ENCODE measurements around the gene ASPN. TPM values are rescaled to one million over a fixed set of nuclear protein-coding genes. Genes with fewer than 3 reads are reported as not detected.

ASPN gene
- polyA plus RNA-seq, result 0.35 and 0.80 TPM in 2 replicates
- polyA minus RNA-seq, result not detected in 2 replicates

DNA sequence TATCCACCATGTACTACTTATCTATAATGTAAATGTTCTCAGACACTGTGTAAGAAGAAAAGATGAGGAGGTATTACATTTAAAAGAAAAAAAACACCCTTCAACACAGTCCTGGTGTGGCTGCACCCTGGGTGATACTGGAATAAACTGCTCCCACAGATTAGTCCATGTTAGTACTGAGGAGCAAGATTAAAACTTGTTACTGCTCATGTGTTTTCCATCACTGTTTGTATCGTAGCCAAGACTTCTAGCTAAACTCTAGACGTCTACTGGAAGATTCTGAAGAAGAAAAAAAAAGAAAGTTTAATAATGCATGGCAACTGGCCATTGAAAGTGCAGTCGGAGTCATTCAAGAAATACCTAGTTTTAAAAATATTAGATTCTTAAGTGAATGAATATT, at the start of gene ASPN:
ASPN (minus strand) TSS at position 178 of the 400 bp plus-strand sequence.
- H3K4me3 ChIP-seq (ENCODE audit: low read length), result no peak within 1 kb of the TSS
- no peak within 1 kb of the TSS for H2AFZ ChIP-seq (ENCODE audit: low read depth, low read length)
- no peaks in the 10 kb centered on the region for H3K27me3 ChIP-seq (ENCODE audit: insufficient read depth, low read depth, low read length)
- H3K9me3 ChIP-seq (ENCODE audit: low read length), result no peaks in the 10 kb centered on the region
- no peaks in the 10 kb centered on the region for H3K9me2 ChIP-seq (ENCODE audit: insufficient read depth, low read length)
- no peaks in the 10 kb centered on the region for H3K79me2 ChIP-seq (replicated peaks; ENCODE audit: insufficient read depth, low read length)
- no peaks in the 10 kb centered on the region for H3K36me3 ChIP-seq (ENCODE audit: insufficient read depth, low read length)
- H3F3A ChIP-seq (ENCODE audit: insufficient read depth, low read length, poor library complexity, severe bottlenecking), result no peaks in the 10 kb centered on the region
- H3K4me2 ChIP-seq (ENCODE audit: low read length), result no peak within 1 kb of the TSS
- TF ChIP-seq CTCF (IDR thresholded peaks at IDR 0.05; ENCODE audit: poor library complexity, severe bottlenecking) (no peak), MXI1 (conservative IDR thresholded peaks at IDR 0.05; ENCODE audit: poor library complexity, severe bottlenecking) (no peak), SMC3 (conservative IDR thresholded peaks at IDR 0.05; ENCODE audit: poor library complexity) (no peak)
- no peak within 1 kb of the TSS for H3K9ac ChIP-seq (ENCODE audit: low read length)
- H3K27ac ChIP-seq (ENCODE audit: low read length), result no peak within 1 kb of the TSS
- H4K20me1 ChIP-seq (ENCODE audit: insufficient read depth), result no peaks in the 10 kb centered on the region

- no peak overlapping the region for H2AFZ ChIP-seq (ENCODE audit: low read depth, low read length)
- H3K4me2 ChIP-seq (ENCODE audit: low read length), result no peak overlapping the region
- H3F3A ChIP-seq (ENCODE audit: insufficient read depth, low read length, poor library complexity, severe bottlenecking), result no peaks in the 10 kb centered on the region
- no peak overlapping the region for H3K4me3 ChIP-seq (ENCODE audit: low read length)
- no peaks in the 10 kb centered on the region for H3K27me3 ChIP-seq (ENCODE audit: insufficient read depth, low read depth, low read length)
- no peaks in the 10 kb centered on the region for H3K79me2 ChIP-seq (replicated peaks; ENCODE audit: insufficient read depth, low read length)
- H3K36me3 ChIP-seq (ENCODE audit: insufficient read depth, low read length), result no peaks in the 10 kb centered on the region
- H3K9me3 ChIP-seq (ENCODE audit: low read length), result no peaks in the 10 kb centered on the region
- H4K20me1 ChIP-seq (ENCODE audit: insufficient read depth), result no peaks in the 10 kb centered on the region
- no peak overlapping the region for H3K9ac ChIP-seq (ENCODE audit: low read length)
- H3K27ac ChIP-seq (ENCODE audit: low read length), result no peak overlapping the region
- TF ChIP-seq POLR2AphosphoS5 (IDR thresholded peaks at IDR 0.05) (no peak), EP300 (conservative IDR thresholded peaks at IDR 0.05; ENCODE audit: poor library complexity, severe bottlenecking) (no peak), CTCF (IDR thresholded peaks at IDR 0.05; ENCODE audit: poor library complexity, severe bottlenecking) (no peak), MXI1 (conservative IDR thresholded peaks at IDR 0.05; ENCODE audit: poor library complexity, severe bottlenecking) (no peak), SMC3 (conservative IDR thresholded peaks at IDR 0.05; ENCODE audit: poor library complexity) (no peak), TAF1 (IDR thresholded peaks at IDR 0.05; ENCODE audit: low read depth) (no peak), RAD21 (conservative IDR thresholded peaks at IDR 0.05) (no peak), EZH2 (IDR thresholded peaks at IDR 0.05; ENCODE audit: borderline replicate concordance, insufficient read depth, low read length, poor library complexity, severe bottlenecking) (no peak)
- TF ChIP-seq, protein P1, sequence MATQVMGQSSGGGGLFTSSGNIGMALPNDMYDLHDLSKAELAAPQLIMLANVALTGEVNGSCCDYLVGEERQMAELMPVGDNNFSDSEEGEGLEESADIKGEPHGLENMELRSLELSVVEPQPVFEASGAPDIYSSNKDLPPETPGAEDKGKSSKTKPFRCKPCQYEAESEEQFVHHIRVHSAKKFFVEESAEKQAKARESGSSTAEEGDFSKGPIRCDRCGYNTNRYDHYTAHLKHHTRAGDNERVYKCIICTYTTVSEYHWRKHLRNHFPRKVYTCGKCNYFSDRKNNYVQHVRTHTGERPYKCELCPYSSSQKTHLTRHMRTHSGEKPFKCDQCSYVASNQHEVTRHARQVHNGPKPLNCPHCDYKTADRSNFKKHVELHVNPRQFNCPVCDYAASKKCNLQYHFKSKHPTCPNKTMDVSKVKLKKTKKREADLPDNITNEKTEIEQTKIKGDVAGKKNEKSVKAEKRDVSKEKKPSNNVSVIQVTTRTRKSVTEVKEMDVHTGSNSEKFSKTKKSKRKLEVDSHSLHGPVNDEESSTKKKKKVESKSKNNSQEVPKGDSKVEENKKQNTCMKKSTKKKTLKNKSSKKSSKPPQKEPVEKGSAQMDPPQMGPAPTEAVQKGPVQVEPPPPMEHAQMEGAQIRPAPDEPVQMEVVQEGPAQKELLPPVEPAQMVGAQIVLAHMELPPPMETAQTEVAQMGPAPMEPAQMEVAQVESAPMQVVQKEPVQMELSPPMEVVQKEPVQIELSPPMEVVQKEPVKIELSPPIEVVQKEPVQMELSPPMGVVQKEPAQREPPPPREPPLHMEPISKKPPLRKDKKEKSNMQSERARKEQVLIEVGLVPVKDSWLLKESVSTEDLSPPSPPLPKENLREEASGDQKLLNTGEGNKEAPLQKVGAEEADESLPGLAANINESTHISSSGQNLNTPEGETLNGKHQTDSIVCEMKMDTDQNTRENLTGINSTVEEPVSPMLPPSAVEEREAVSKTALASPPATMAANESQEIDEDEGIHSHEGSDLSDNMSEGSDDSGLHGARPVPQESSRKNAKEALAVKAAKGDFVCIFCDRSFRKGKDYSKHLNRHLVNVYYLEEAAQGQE (IDR thresholded peaks at IDR 0.05; ENCODE audit: borderline replicate concordance), result no peak
- H3K9me2 ChIP-seq (ENCODE audit: insufficient read depth, low read length), result no peaks in the 10 kb centered on the region
Observed at GRCh38 chr9:92530893-92531292, 48.6 kb upstream of the ASPN start.

All from neural cell (in vitro differentiated cells).